HG02885 (cell line): Measurements from ENCODE around the gene ASB1.
A peak's percentile ranks its signal among the peaks of the same experiment; 100 is the strongest.

Experiments used
- ATAC-seq: cut with Tn5 transposase; IDR thresholded peaks from one replicate; pipeline ENCODE4 v1.9.1; 2021; ENCODE audit warnings: mild to moderate bottlenecking; ENCODE audit not compliant: unreplicated experiment, poor library complexity

Gene ASB1

GRCh38 chr2:238489431-238489830 is 62.7 kb downstream of the ASB1 start:
- ATAC-seq = no peak

- no peak for ATAC-seq
Measured at GRCh38 chr2:238489896-238490295, 63.2 kb downstream of the ASB1 start.

- no peak for ATAC-seq
Measured at GRCh38 chr2:238492840-238493239, 66.1 kb downstream of the ASB1 start.

DNA sequence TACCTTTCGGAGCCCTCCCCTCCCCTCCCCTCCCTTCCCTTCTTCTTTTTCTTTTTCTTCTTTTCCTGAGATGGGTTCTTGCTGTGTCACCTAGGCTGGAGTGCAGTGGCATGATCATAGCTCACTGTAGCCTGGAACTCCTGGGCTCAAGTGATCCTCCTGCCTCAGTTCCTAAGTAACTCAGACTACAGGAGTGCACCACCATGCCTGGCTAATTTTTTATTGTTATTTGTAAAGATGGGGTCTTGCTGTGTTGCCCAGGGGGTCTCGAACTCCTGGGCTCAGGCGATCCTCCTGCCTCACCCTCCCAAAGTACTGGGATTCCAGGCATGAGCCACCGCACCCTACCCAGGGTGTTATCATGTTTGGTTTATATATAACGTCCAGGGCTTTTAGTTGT is 66.7 kb downstream of the ASB1 start:
- ATAC-seq = no peak

DNA sequence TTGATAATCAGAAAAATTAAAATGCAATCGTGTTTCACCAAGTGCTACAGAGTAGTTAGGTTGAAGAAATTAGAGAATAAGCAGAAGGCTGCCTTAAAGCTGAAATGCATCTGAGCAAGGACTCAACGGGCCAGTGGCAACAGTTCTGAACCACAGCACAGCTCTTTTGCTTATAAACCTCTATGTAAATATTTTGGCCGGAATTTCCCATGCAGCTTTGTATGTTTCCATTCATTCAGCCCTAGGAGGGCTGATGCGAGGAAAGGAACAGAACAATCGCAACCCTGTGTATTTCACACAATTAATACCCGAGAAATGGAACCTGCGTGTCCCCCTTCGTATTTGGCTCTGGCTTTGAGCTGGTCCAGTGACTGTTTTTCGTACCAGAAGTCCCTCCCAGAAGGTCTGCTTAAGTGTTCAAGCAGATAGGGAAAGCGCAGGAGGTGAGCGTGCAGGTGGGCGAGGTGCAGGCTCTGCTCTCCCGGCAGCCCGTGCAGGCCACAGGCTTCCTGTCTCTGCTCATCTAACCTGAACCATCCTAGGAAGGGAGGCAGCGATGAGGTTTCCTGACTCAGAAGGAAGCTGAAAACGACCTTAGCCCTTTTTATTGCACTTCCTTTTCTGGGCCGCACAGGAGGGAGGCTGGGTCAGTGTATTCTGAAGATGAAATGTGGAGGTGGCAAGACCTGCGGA is 67.3 kb downstream of the ASB1 start:
- ATAC-seq = peak; percentile 73

GRCh38 chr2:238494573-238494961 is 67.8 kb downstream of the ASB1 start:
- no peak for ATAC-seq

DNA sequence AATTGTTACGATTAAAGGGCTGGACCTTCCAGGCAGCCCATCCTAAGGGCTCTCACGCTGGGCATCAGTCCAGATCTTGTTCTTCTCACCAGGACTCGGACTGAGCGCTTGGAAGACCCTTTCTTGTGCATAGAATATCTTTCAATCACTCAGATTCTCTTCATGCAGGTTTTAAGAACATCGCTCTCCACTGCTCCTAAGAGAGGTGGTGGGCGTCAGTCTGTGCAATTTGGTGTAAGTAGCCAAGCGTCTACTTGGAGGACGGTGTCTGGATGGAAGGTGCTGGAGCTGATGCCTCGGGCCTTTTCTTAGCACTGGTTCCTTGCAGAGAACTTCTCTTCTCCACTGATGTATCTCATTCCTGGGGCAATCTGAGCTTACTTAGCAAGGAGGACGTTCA is 68.7 kb downstream of the ASB1 start:
- no peak for ATAC-seq

DNA sequence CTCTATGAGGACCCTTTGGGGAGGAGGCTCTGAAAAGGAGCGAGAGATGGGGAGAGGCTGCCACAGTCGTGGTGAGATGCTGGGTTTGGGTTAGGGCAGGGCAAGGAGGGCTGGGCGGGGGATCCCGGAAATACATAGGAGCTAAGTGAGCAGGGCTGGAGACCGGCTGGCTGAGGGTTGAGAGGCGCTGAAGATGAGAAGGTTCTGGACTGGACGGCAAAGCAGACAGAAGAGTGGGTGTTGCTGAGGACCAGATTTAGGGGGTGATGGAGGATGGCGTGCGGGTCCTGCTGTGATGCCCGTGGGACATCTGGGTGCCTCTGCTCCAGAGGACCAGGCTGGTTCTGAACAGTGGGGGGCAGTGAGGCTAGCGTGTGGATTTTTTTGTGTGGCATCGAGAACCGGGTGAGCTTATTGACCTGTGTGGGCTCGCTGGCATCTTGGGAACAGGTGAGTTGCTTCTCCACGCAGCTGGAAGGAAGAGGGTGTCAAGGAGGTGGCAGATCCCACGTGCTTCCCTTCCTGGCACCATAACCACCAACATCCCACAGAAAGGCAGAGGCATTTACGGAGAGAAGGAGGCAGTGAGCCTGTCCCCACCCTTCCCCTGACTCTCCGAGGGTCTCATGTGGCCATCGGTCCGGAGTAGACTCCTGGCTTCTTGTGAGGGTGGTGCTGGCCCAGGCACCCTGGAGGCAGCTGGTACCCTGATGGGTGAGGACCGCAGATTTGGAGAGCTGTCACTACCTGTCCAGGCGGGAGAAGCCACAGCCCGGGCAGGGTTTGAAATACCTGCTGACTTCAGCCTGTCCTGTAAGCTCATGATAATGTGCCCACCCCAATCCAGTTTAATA is 70.3 kb downstream of the ASB1 start:
- ATAC-seq = no peak

- no peak for ATAC-seq
Measured at GRCh38 chr2:238497610-238498005, 70.9 kb downstream of the ASB1 start.

DNA sequence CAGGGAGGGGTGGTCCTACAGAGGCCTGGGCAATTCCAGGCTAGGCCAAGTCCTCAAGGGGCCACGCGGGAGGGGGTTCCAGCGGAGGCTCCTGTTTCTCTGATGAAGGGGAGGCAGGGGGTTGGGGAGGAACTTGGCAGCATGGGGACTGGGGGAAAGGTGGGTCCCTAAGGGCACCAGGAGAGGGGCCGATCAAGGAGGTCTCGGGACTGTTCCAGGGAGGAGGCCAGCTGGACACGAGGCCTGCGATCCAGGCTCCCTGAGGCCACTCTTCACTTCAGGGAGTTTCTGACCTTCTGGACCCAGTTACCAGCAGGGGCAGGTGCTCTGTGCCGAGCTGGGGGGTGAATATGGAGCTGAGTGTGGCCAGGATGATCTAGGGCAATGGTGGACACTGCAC is 71.5 kb downstream of the ASB1 start:
- ATAC-seq = no peak

DNA sequence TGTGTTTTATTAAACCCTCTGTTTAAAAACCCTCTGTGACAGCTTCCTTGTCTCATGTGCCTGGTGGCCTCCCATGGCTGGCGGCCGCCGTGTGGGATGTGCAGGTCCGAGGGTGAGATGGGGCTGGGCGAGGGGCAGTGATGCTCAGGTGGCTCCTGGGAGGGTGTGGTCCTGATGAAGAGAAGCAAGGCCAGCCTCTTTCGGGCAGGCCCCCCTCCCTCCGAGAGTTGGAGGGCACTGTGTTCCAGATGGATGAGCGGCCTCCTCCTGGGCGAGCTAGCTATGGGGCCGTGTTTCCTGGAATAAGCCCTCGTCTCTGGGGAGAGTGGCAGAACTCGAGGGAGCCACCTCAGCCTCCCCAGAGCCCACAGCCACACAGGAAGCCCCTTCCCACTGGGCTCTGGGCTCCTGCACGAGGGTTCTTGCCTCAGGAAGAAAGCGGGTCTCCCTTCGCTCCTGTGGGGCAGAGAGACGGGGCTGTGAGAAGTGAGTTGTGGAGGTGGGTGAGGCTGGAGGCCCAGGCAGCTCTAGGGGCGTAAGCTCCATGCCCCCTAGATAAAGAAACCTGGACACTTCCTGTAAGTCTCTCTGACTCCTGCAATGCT is 72.1 kb downstream of the ASB1 start:
- no peak for ATAC-seq

DNA sequence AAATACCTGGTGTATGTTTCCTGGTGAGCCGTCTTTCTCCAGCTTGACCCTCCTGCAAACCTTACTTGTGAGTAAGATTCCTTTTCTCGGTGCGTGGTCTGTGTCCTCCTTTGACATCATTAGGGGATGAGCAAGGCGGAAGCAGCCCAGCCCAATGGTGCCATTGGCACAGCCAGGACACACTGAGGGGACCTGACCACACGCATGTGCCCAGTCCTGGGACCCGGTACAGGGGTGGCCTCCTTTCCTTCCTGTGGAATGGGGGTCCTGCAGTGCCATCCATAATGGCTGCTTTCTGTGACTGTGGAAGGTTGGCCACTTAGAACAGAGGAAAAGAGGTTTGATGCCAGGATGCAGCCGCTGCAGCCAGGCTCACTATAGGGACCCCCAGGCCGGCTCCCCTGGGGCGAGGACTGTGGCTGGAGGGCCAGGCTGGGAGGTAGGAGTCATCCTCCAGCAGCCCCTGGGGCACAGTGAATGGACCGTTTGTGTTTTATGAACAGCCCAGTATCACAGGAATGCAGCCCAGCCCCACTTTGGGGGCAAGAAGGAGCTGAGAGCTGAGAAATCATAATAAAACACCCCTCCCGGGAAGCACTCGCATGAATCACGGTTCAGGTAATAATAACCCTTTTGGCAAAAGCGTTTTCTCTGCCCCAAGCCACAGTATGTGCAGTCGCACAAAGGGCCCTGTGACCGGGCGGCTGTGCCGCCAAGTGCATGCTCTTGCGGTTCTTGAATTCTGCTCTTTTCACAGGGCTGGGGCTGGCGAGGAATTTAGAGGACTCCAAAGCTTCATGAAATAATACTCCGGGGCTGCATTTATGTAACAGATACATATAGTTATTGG is 73.2 kb downstream of the ASB1 start:
- no peak for ATAC-seq

DNA sequence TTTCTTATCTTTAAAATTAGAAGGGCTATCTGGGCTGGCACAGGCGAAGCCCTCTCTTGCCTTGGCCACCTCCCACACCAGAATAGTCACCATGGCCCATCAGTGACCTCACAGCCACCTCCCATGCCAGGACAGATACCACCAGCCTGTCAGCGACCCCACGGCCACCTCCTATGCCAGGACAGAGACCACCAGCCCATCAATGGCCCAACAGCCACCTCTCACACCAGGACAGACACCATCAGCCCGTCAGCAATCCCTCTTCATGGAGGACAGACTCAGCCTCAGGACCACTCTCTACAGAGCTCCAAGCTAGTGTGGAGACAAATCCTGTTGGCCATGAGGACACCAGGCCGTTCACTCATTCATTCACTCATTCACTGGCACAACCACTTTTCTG is 74.6 kb downstream of the ASB1 start:
- no peak for ATAC-seq
